T-helper 17 cell (primary cell): ENCODE data around the gene RBFOX1. TPM values are rescaled to one million over a fixed set of nuclear protein-coding genes. Genes with fewer than 3 reads are reported as not detected.

Experiments used
- ATAC-seq: fragments of 150-1000 bp; cut with Tn5 transposase; 2 replicates; pipeline ENCODE4 v1.10.0; 2021; ENCODE audit warnings: mild to moderate bottlenecking, moderate library complexity
- DNase-seq, 3 donors: peaks; one replicate each; pipeline versions ENCODE4 v3.0.0 to v3.0.0-alpha.2; 2020 to 2021
- H3K9me3 ChIP-seq: one replicate; pipeline ENCODE4 v1.7.0; 2013; ENCODE audit warnings: low read length, mild to moderate bottlenecking; ENCODE audit not compliant: control insufficient read depth, poor library complexity, severe bottlenecking
- H3K27ac Mint-ChIP-seq: one replicate; pipeline ENCODE4 v1.8.0; 2022; ENCODE audit warnings: mild to moderate bottlenecking, moderate library complexity, mixed read lengths
- H3K27me3 Mint-ChIP-seq: one replicate; pipeline ENCODE4 v1.8.0; 2022; ENCODE audit warnings: mixed read lengths
- H3K36me3 Mint-ChIP-seq: one replicate; pipeline ENCODE4 v1.8.0; 2022; ENCODE audit warnings: low read depth, mixed read lengths
- H3K4me1 Mint-ChIP-seq: one replicate; pipeline ENCODE4 v1.8.0; 2022; ENCODE audit warnings: mild to moderate bottlenecking, mixed read lengths
- H3K4me3 Mint-ChIP-seq: one replicate; pipeline ENCODE4 v1.8.0; 2022; ENCODE audit warnings: mild to moderate bottlenecking, moderate library complexity, mixed read lengths
- total RNA-seq, 4 donors: library from RNA in 2 of 4; stranded (reverse) in 2 of 4; gene quantifications; one replicate each; pipeline ENCODE4 v1.2.3 and lab custom pipeline; 2022 to 2026

The RBFOX1 gene
- total RNA-seq (not detected), total RNA-seq (lab: John Stamatoyannopoulos, UW) (0 to 0.12 reads per million in 2 donors)

GRCh38 chr16:7332611-7333010, at the start of gene RBFOX1:
Gene RBFOX1 (plus strand): TSS chr16:7332845.
- H3K27me3 Mint-ChIP-seq, result no peaks in the 10 kb centered on the region
- DNase-seq, result no peak
- H3K4me3 Mint-ChIP-seq, result no peak within 1 kb of the TSS
- no peaks in the 10 kb centered on the region for H3K9me3 ChIP-seq
- no peaks in the 10 kb centered on the region for H3K4me1 Mint-ChIP-seq
- H3K27ac Mint-ChIP-seq, result no peak within 1 kb of the TSS
- no peaks in the 10 kb centered on the region for H3K36me3 Mint-ChIP-seq
- no peak for ATAC-seq

- DNase-seq (no peak), ATAC-seq (no peak)
- Mint-ChIP-seq H3K36me3 (no peaks in the 10 kb centered on the region), H3K27me3 (no peaks in the 10 kb centered on the region), H3K4me1 (no peaks in the 10 kb centered on the region), H3K27ac (no peak overlapping the region), H3K4me3 (no peak overlapping the region)
- H3K9me3 ChIP-seq, result no peaks in the 10 kb centered on the region
Observed at GRCh38 chr16:7284780-7285179, 47.9 kb upstream of the RBFOX1 start.

- H3K9me3 ChIP-seq, result no peaks in the 10 kb centered on the region
- no peaks in the 10 kb centered on the region for H3K36me3 Mint-ChIP-seq
- ATAC-seq (no peak), DNase-seq (no peak)
- no peak overlapping the region for H3K27ac Mint-ChIP-seq
- no peaks in the 10 kb centered on the region for H3K27me3 Mint-ChIP-seq
- no peak overlapping the region for H3K4me3 Mint-ChIP-seq
- no peaks in the 10 kb centered on the region for H3K4me1 Mint-ChIP-seq
Observed at GRCh38 chr16:7285520-7285919, 47.1 kb upstream of the RBFOX1 start.

DNA sequence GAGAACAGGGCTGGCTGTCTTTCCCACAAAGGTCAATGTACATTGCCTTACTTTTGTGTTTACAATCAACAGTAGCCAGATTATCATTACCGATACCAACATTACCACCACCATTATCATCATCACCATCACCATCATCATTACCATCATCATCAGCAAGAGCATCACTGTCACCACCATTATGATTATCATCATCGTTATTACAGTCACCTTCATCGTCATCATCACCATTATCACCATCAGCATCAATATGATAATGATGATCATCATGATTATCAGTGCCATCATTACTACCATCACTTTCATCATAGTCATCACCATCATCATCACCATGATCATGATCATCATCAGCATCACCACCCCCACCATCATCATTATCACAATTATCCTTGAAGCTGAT, 43.3 kb upstream of the RBFOX1 start:
- no peaks in the 10 kb centered on the region for H3K9me3 ChIP-seq
- H3K27ac Mint-ChIP-seq, result no peak overlapping the region
- no peaks in the 10 kb centered on the region for H3K36me3 Mint-ChIP-seq
- DNase-seq (no peak), ATAC-seq (no peak)
- no peaks in the 10 kb centered on the region for H3K4me1 Mint-ChIP-seq
- no peaks in the 10 kb centered on the region for H3K27me3 Mint-ChIP-seq
- H3K4me3 Mint-ChIP-seq, result no peak overlapping the region

GRCh38 chr16:7290682-7291081, 42.0 kb upstream of the RBFOX1 start:
- no peak for DNase-seq
- no peaks in the 10 kb centered on the region for H3K4me1 Mint-ChIP-seq
- H3K27ac Mint-ChIP-seq, result no peak overlapping the region
- H3K4me3 Mint-ChIP-seq, result no peak overlapping the region
- ATAC-seq, result no peak
- H3K36me3 Mint-ChIP-seq, result no peaks in the 10 kb centered on the region
- H3K27me3 Mint-ChIP-seq, result no peaks in the 10 kb centered on the region
- H3K9me3 ChIP-seq, result no peaks in the 10 kb centered on the region

DNA sequence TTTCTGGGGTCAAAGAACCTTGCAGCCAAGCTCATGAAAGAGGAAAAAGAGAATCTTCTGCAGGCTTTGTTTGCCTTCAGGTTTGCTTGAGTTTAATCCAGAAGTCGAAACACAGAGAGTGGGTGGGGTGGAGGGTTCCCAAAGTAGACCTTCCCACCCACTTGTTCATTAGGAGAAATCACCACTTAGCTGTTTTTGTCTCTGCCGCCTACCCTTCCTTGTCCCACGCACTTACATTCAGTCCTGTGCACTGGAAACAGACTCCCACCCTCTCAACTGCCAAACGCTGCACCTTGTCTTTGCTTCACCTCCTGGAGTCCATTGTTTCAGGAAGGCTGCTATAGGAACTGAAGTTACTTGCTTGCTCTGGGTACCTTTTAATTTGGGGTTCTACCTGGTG, 38.6 kb upstream of the RBFOX1 start:
- no peaks in the 10 kb centered on the region for H3K4me1 Mint-ChIP-seq
- ATAC-seq, result no peak

GRCh38 chr16:7303052-7303610, 29.5 kb upstream of the RBFOX1 start:
- H3K27me3 Mint-ChIP-seq, result no peaks in the 10 kb centered on the region
- H3K9me3 ChIP-seq, result peaks cover 6% of the 10 kb centered on the region
- no peak for DNase-seq
- H3K27ac Mint-ChIP-seq, result no peak overlapping the region
- H3K4me3 Mint-ChIP-seq, result no peak overlapping the region
- no peaks in the 10 kb centered on the region for H3K36me3 Mint-ChIP-seq
- no peaks in the 10 kb centered on the region for H3K4me1 Mint-ChIP-seq
- ATAC-seq, result no peak

More for the DNA sequence above, 38.6 kb upstream of the RBFOX1 start:
- no peak overlapping the region for H3K4me3 Mint-ChIP-seq
- H3K27me3 Mint-ChIP-seq, result no peaks in the 10 kb centered on the region
- H3K9me3 ChIP-seq, result peaks cover 4% of the 10 kb centered on the region
- no peaks in the 10 kb centered on the region for H3K36me3 Mint-ChIP-seq
- H3K27ac Mint-ChIP-seq, result no peak overlapping the region
- DNase-seq, result no peak

DNA sequence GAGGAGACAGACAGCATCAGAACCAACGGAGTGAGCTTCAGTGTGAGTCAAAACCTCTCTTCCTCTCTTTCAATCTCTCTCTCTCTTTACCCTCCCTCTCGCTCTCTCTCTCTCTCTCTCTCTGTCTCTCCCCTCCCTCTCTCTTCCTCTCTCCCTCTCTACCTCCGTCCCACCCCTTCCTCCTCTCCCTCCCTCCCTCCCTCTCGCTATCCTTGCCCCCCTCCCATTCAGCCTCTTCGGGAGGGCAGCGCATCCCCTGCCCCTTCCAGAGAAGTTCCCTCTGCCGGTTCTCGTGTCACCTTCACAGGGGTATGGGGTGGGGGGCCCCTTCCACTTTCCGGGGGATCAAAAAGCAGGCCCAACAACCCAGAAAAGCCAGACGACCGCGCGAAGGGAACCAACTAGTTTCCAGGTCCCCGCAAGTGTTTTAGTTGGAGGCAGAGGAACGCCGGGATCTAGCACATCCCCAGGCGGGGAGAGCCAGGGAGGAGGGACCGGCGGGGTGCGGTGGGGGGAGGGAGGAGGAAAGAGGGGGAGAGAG, 28.9 kb upstream of the RBFOX1 start:
- DNase-seq, result no peak
- no peak overlapping the region for H3K4me3 Mint-ChIP-seq
- H3K36me3 Mint-ChIP-seq, result no peaks in the 10 kb centered on the region
- no peak overlapping the region for H3K27ac Mint-ChIP-seq
- H3K27me3 Mint-ChIP-seq, result no peaks in the 10 kb centered on the region
- H3K4me1 Mint-ChIP-seq, result no peaks in the 10 kb centered on the region
- peaks cover 5% of the 10 kb centered on the region for H3K9me3 ChIP-seq
- ATAC-seq, result no peak

GRCh38 chr16:7304279-7304678, 28.4 kb upstream of the RBFOX1 start:
- Mint-ChIP-seq H3K4me1 (no peaks in the 10 kb centered on the region), H3K27me3 (no peaks in the 10 kb centered on the region), H3K4me3 (no peak overlapping the region), H3K36me3 (no peaks in the 10 kb centered on the region), H3K27ac (no peak overlapping the region)
- ATAC-seq (no peak), DNase-seq (no peak)
- peaks cover 5% of the 10 kb centered on the region for H3K9me3 ChIP-seq

DNA sequence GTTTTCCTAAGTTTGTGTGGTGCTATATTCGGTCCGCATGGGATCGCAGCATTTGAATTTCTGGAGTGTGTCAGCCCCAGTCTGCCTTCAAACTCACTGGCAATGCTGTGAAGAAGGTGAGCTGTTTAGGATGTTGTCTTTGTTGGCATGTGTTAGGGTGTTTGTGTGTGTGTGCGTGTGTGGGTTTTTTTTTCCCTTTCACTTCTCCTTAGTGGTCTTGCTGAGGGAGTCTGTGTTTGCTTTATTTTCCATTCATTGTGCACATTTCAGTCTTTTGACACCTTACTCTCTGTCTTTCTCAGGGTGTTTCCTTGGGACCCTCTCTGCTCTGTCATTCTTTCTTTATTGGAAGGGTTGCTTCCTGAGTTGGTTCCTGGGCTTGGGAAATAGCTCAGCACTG, 27.7 kb upstream of the RBFOX1 start:
- Mint-ChIP-seq H3K36me3 (no peaks in the 10 kb centered on the region), H3K4me1 (no peaks in the 10 kb centered on the region), H3K27me3 (no peaks in the 10 kb centered on the region), H3K27ac (no peak overlapping the region), H3K4me3 (no peak overlapping the region)
- DNase-seq (no peak), ATAC-seq (no peak)
- H3K9me3 ChIP-seq, result peaks cover 5% of the 10 kb centered on the region

DNA sequence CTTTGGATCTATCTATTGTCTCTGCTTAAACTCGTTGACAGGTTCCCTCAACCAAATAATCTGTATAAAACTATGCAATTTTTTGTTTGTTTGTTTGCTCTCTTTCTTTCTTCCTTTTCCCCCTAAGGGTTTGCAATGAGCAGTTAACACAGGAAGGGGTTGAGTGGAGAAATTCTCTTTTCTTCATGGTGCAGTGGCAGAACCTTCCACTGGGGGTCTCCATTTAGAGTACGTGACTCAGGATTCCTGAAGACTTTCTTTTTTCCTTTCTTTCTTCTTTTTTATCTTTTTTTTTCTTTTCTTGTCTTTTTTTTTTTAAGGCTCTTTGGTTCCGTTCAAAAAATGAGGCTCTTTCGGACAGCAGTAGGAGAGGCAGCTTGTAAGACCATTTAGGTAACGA, 19.5 kb upstream of the RBFOX1 start:
- ATAC-seq, result no peak
- H3K9me3 ChIP-seq, result no peaks in the 10 kb centered on the region

GRCh38 chr16:7314163-7314562, 18.5 kb upstream of the RBFOX1 start:
- no peaks in the 10 kb centered on the region for H3K4me1 Mint-ChIP-seq
- DNase-seq (no peak), ATAC-seq (no peak)
- H3K36me3 Mint-ChIP-seq, result no peaks in the 10 kb centered on the region
- H3K4me3 Mint-ChIP-seq, result no peak overlapping the region
- H3K27ac Mint-ChIP-seq, result no peak overlapping the region
- no peaks in the 10 kb centered on the region for H3K27me3 Mint-ChIP-seq
- no peaks in the 10 kb centered on the region for H3K9me3 ChIP-seq

More for the DNA sequence above, 19.5 kb upstream of the RBFOX1 start:
- Mint-ChIP-seq H3K4me1 (no peaks in the 10 kb centered on the region), H3K4me3 (no peak overlapping the region), H3K27me3 (no peaks in the 10 kb centered on the region), H3K36me3 (no peaks in the 10 kb centered on the region), H3K27ac (no peak overlapping the region)
- no peak for DNase-seq

GRCh38 chr16:7315813-7316212, 16.8 kb upstream of the RBFOX1 start:
- Mint-ChIP-seq H3K36me3 (no peaks in the 10 kb centered on the region), H3K4me1 (no peaks in the 10 kb centered on the region), H3K27me3 (no peaks in the 10 kb centered on the region), H3K4me3 (no peak overlapping the region), H3K27ac (no peak overlapping the region)
- no peak for DNase-seq
- H3K9me3 ChIP-seq, result no peaks in the 10 kb centered on the region
- no peak for ATAC-seq

DNA sequence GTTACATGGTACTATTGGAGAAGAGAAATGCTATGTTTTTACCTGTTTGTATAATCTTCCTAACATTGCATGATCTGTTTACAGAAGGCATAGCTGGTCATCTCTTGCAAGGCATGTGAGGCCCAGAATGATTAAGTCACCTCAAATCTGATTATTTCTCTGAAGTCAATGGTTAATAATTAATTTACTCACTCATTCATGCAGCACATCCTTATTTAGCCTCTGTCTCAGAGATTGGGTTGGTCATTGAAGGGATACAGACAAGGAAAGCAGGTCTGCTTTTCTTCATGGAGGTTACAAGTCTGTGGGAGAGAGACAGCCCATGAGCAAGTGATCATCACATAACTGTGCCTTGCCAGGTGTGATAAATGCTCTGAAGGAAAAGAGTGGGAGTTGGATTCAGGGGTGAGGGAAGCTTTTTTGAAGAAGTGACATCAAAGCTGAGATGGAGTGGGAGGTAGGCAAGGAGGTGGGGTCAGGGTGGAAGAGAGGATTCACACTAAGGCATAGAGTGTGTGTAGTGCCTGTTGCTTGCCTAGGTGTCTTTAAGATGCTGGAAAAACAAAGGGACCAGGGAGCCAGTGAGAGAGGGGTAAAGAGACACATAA, 16.3 kb upstream of the RBFOX1 start:
- ATAC-seq (no peak), DNase-seq (no peak)
- no peaks in the 10 kb centered on the region for H3K27me3 Mint-ChIP-seq
- H3K9me3 ChIP-seq, result no peaks in the 10 kb centered on the region
- no peak overlapping the region for H3K27ac Mint-ChIP-seq
- H3K4me3 Mint-ChIP-seq, result no peak overlapping the region
- H3K4me1 Mint-ChIP-seq, result no peaks in the 10 kb centered on the region
- no peaks in the 10 kb centered on the region for H3K36me3 Mint-ChIP-seq
